ENCODE measurements around the gene TNNI2. TPM values are rescaled to one million over a fixed set of nuclear protein-coding genes. Genes with fewer than 3 reads are reported as not detected.

Gene TNNI2
- polyA plus RNA-seq, 6 donors from 2014 or later = 3.9 to 12.2 (median 7.2) TPM

GRCh38 chr11:1840780-1841480 lies 2.1 kb downstream of the TNNI2 start:
- DNase-seq = no peak
- peak overlapping the region in 6 of 8 donors; percentile 12 to 80 (median 56) for H3K4me3 Mint-ChIP-seq
- peak overlapping the region in 1 of 6 donors; percentile 29 for H3K27ac Mint-ChIP-seq
- H3K9me3 Mint-ChIP-seq = no peaks in the 10 kb centered on the region
- no peaks in the 10 kb centered on the region for H3K36me3 Mint-ChIP-seq
- H3K27me3 Mint-ChIP-seq = no peaks in the 10 kb centered on the region
- ATAC-seq (ENCODE audit: low read depth in 2 of 2) = no peak
- H3K4me1 Mint-ChIP-seq = peaks cover 40 to 48% (median 45%) of the 10 kb centered on the region in 3 donors

GRCh38 chr11:1841511-1842148 lies 2.8 kb downstream of the TNNI2 start:
- Mint-ChIP-seq H3K4me3 (peak overlapping the region in 2 of 8 donors; percentile 24 to 51), H3K27ac (no peak overlapping the region), H3K36me3 (no peaks in the 10 kb centered on the region), H3K9me3 (no peaks in the 10 kb centered on the region), H3K4me1 (peaks cover 47 to 55% (median 49%) of the 10 kb centered on the region in 3 donors), H3K27me3 (no peaks in the 10 kb centered on the region)
- no peak for DNase-seq
- no peak for ATAC-seq (ENCODE audit: low read depth in 2 of 2)

DNA sequence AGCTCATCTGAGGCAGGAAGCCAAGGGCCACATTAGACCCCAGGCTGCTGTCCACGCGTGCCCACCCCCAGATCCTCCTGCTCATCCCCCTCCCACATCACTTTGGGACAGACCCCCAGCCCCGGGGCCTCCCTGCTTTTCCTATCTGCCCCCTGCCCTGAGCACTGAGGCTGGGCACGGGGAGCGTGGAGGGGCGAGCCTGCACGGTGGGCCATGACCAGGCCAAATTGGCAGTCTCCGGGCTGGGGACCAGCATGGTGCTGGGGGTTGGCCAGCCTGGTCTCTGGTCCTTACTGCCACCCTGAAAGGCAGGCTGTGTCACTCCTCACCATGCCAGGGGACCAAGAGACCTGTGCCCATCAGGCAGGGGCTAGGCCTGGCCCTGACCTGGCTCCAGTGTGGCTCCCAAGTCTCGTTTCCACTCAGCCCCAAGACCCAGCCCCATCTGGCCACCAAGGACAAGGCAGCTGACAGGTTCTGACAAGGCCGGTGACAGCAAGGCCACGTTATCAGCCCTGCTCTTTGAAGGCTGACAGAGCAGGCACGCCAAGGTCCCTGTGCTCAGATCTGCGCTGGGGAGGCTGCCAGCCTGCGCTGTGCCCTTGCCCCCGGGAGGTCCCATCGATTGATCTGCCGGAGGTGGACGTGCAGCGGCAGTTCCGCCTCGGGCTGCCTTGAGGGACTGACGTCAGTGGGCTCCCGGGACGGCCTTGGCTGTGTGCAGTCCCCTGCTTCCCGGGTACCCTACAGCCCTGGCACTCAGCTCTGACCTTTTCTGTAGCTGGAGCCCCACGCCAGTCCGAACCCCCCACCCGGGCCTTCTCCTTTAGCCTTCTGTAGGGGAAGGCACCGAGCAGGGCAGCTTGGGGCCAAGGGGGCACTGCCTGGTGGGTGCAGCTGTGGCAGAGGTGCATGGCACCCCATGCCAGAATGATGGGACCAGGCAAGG lies 3.6 kb downstream of the TNNI2 start:
- H3K9me3 Mint-ChIP-seq = no peaks in the 10 kb centered on the region
- peaks cover 55 to 63% (median 57%) of the 10 kb centered on the region in 3 donors for H3K4me1 Mint-ChIP-seq
- no peaks in the 10 kb centered on the region for H3K36me3 Mint-ChIP-seq
- H3K4me3 Mint-ChIP-seq = peak overlapping the region in 3 of 8 donors; percentile 42 to 76 (median 66)
- DNase-seq = no peak
- peak overlapping the region in 1 of 6 donors; percentile 73 for H3K27ac Mint-ChIP-seq
- no peak for ATAC-seq (ENCODE audit: low read depth in 2 of 2)
- H3K27me3 Mint-ChIP-seq = no peaks in the 10 kb centered on the region

DNA sequence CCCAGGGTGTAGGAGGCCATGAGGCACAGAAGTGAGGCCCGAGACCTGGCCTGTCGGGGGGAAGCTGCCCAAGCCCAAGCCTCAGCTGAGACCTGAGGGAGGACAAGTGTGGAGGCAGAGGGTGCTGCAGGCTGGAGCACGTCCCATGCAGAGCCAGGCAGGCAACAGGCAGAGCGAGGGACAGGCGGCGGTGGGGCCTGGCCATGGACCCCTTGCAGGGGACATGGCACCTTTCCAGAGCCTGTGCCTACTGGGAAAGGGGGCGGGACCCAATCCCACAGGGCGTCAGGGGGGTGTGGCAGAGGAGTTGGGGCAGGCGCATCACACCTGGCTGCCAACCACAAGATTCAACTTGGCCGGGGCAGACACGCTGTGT lies 4.3 kb downstream of the TNNI2 start:
- Mint-ChIP-seq H3K36me3 (no peaks in the 10 kb centered on the region), H3K4me1 (peaks cover 58 to 70% (median 60%) of the 10 kb centered on the region in 3 donors), H3K27me3 (no peaks in the 10 kb centered on the region), H3K27ac (peak overlapping the region in 3 of 6 donors; percentile 42 to 91 (median 73)), H3K9me3 (no peaks in the 10 kb centered on the region), H3K4me3 (peak overlapping the region in 5 of 8 donors; percentile 42 to 86 (median 76))
- no peak for ATAC-seq (ENCODE audit: low read depth in 2 of 2)
- DNase-seq = no peak

DNA sequence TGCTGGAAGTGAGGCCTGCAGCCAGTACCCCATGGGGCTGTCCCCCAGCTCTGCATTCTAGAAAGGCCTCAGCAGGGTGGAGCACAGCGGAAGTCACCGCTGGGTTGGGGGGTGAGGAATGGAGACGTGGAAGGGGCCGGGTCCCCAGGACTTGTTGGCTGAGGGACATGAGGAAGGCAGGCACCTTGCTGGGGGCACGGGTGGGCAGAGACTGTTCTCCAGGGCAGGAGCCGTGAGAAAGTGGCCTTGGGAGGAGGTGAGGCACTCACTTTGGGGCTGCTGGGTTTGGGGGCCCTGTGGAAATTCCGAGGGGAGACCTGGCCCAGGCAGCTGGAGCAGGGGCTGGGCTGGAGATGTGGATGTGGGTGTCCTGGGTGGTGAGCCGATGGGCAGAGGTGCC lies 5.0 kb downstream of the TNNI2 start:
- DNase-seq = no peak
- Mint-ChIP-seq H3K9me3 (no peaks in the 10 kb centered on the region), H3K36me3 (no peaks in the 10 kb centered on the region), H3K4me1 (peaks cover 65 to 77% (median 67%) of the 10 kb centered on the region in 3 donors), H3K4me3 (peak overlapping the region in 7 of 8 donors; percentile 54 to 91 (median 81)), H3K27me3 (no peaks in the 10 kb centered on the region), H3K27ac (peak overlapping the region in 5 of 6 donors; percentile 60 to 92 (median 91))
- ATAC-seq (ENCODE audit: low read depth in 2 of 2) = no peak

DNA sequence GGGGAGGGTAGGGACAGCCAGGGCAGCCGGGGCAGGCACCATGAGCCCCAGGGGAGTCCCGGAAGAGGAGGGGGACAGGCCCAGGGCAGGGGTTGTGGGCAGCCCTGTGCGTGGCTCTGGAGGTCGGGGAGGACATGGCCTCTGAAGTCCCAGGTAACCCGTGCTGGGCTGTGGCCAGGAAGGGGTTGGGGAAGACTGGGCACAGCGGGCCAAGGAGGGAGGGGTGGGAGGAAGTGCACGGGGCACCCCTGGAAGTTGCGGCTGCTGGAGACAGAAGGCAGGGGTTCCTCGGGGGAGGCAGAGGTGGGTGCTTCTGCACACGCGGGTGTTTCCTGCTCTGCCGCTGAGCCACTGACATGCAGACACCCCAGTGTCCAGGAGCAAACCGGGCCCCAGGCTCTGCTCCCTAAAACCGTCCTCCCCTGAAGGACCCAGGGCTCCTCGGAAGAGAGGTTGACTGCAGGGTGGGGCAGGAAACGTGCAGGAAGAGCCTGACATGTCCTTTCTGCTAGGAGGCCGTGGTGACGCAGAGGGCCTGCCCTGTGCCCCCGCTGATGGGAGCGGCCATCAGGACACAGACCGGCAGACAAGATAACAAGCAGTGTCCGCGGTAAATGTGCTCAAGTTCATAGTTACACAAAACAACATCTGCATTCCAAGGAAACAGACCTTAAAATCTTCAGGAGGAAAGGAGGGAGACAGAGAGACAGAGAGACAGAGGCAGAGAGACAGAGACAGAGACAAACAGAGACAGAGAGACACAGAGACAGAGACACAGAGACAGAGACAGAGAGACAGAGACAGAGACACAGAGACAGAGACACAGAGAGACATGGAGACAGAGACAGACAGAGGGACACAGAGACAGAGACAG lies 5.7 kb downstream of the TNNI2 start:
- Mint-ChIP-seq H3K36me3 (no peaks in the 10 kb centered on the region), H3K27ac (peak overlapping the region; percentile 89 to 98 (median 92)), H3K4me3 (peak overlapping the region; percentile 54 to 91 (median 80)), H3K9me3 (no peaks in the 10 kb centered on the region), H3K4me1 (peaks cover 71 to 82% (median 74%) of the 10 kb centered on the region in 3 donors), H3K27me3 (no peaks in the 10 kb centered on the region)
- DNase-seq (peak; percentile 35), ATAC-seq (ENCODE audit: low read depth in 2 of 2) (peak; percentile 27 to 37)

DNA sequence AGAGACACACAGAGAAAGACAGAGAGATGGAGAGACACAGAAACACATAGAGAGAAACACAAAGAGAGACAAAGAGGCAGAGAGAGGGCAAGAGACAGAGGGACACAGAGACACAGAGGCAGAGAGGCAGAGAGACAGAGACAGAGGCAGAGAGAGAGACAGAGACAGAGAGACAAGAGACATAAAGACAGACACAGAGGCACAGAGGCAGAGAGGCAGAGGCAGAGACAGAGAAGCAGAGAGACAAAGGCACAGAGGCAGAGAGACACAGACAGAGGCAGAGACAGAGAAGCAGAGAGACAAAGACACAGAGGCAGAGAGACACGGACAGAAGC lies 6.3 kb downstream of the TNNI2 start:
- no peaks in the 10 kb centered on the region for H3K27me3 Mint-ChIP-seq
- no peaks in the 10 kb centered on the region for H3K36me3 Mint-ChIP-seq
- DNase-seq (no peak), ATAC-seq (ENCODE audit: low read depth in 2 of 2) (no peak)
- H3K4me3 Mint-ChIP-seq = peak overlapping the region; percentile 54 to 91 (median 80)
- peaks cover 71 to 82% (median 74%) of the 10 kb centered on the region in 3 donors for H3K4me1 Mint-ChIP-seq
- no peaks in the 10 kb centered on the region for H3K9me3 Mint-ChIP-seq
- H3K27ac Mint-ChIP-seq = peak overlapping the region; percentile 72 to 98 (median 92)

DNA sequence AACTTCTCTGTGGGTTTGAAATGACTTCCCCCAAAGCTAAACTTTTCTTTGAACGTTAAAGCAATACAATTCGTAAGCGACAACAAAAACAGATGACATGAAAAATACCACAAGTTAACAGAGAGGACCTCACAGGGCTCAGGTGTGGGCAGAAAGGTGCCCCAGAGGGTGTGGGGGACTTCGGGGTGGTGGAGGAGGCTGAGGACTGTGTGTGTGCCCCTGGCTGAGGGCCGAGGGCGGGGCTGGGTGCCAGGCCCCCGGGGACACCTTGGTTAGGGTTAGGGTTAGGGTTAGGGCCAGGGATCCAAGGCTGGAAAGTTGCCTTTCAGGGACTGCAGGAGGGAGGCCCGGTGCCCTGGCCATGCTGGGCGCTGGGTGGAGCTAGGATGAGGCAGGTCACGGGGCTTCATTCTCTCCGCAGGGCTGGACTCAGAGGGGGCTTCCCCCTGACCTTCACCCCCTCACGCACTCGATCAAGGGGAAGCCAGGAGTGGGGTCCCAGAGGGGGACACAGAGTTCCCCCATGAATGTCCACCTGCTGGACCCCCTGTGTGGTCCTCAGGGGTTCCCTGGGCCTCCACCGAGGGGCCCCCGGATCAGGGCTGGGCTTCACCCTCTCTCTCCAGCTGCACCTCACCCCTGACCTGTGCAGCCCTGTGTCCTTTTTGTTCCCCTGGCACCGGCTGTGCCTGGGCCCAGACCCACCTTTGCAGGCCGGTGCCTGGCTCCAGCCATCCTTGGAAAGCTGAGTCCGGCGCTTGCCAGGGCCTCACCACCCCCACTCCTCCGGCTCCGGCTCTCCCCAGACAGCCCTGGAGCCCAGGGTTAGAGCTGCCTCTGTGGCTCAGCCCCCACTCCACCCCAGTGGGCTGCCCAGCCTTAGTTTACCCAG lies 7.0 kb downstream of the TNNI2 start:
- H3K27ac Mint-ChIP-seq = peak overlapping the region; percentile 67 to 98 (median 92)
- DNase-seq (no peak), ATAC-seq (ENCODE audit: low read depth in 2 of 2) (no peak)
- no peaks in the 10 kb centered on the region for H3K9me3 Mint-ChIP-seq
- H3K4me3 Mint-ChIP-seq = peak overlapping the region; percentile 15 to 91 (median 78)
- no peaks in the 10 kb centered on the region for H3K27me3 Mint-ChIP-seq
- no peaks in the 10 kb centered on the region for H3K36me3 Mint-ChIP-seq
- H3K4me1 Mint-ChIP-seq = peaks cover 76 to 83% (median 78%) of the 10 kb centered on the region in 3 donors

- no peak for ATAC-seq (ENCODE audit: low read depth in 2 of 2)
- peak overlapping the region in 2 of 8 donors; percentile 29 to 76 for H3K4me3 Mint-ChIP-seq
- H3K4me1 Mint-ChIP-seq = peaks cover 76 to 87% (median 82%) of the 10 kb centered on the region in 3 donors
- H3K27ac Mint-ChIP-seq = peak overlapping the region; percentile 63 to 93 (median 91)
- no peak for DNase-seq
- no peaks in the 10 kb centered on the region for H3K9me3 Mint-ChIP-seq
- H3K36me3 Mint-ChIP-seq = no peaks in the 10 kb centered on the region
- H3K27me3 Mint-ChIP-seq = no peaks in the 10 kb centered on the region
Measured at GRCh38 chr11:1846453-1846932, 7.7 kb downstream of the TNNI2 start.

GRCh38 chr11:1847006-1847735 lies 8.4 kb downstream of the TNNI2 start:
- Mint-ChIP-seq H3K27ac (peak overlapping the region in 4 of 6 donors; percentile 33 to 91 (median 86)), H3K4me1 (peaks cover 81 to 91% (median 88%) of the 10 kb centered on the region in 3 donors), H3K36me3 (no peaks in the 10 kb centered on the region), H3K27me3 (no peaks in the 10 kb centered on the region), H3K9me3 (no peaks in the 10 kb centered on the region), H3K4me3 (peak overlapping the region in 3 of 8 donors; percentile 30 to 76 (median 31))
- DNase-seq (no peak), ATAC-seq (ENCODE audit: low read depth in 2 of 2) (no peak)
